Measurements from ENCODE around the gene SLC25A3.

DNA sequence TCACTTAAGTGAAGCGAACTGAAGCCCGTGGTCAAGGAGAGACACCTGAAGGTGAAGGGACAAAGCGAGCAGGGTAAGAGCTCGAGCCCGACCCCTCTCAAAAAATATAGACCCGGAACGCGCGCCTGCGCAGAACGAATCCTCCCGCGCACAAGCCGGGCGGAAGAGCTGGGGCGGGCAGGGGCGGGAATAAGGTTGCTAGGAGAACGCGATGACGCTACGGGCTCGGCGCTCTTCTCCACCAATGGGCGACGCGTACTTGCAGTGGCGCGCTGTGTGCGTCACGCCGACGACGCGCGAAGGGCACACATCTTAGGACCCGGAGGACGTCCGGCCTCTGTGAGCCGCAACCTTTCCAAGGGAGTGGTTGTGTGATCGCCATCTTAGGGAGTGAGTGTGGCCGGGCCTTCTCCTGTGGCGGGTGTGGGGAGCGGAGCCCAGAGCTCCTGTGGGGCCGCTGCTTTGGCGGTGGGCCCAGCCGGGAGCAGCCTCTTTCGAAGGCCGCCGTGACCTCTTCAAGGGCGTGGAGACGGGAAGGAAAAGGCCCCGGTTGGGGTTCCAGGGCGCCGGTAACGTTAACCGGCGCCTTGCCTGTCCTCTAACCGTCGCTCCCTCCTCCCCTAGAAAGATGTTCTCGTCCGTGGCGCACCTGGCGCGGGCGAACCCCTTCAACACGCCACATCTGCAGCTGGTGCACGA, at the start of gene SLC25A3:
- TF ChIP-seq EZH2phosphoT487 (IDR thresholded peaks at IDR 0.05; ENCODE audit: insufficient read depth, low read depth) (no peak), EZH2 (IDR thresholded peaks at IDR 0.05; ENCODE audit: insufficient read depth, poor library complexity, severe bottlenecking) (no peak)
